A549 (cell line): Measurements from ENCODE around the gene ADAMTS10. TPM values are rescaled to one million over a fixed set of nuclear protein-coding genes. Genes with fewer than 3 reads are reported as not detected.

Experiments
- ATAC-seq, 2 experiments: fragments of 200-7000 bp in 1 of 2; fragments of >200 bp in 1 of 2; cut with Nextera tagmentation in 1 of 2; cut with Tn5 transposase in 1 of 2; 3 replicates each; pipeline versions ENCODE4 v1.8.0 to v1.9.1; 2018 to 2020; ENCODE audit warnings: mild to moderate bottlenecking in 1 of 2, moderate library complexity in 1 of 2
- CTCF ChIA-PET: fragments of 300-600 bp; sonication (Branson Sonifier 250); formaldehyde crosslinking; extraction: SDS; loops from one replicate; lab custom pipeline; 2021; ENCODE audit warnings: antibody characterized with exemption, inconsistent platforms; lab: Yijun Ruan, JAX
- POLR2A ChIA-PET: fragments of 350-600 bp; formaldehyde crosslinking; extraction: SDS; loops from one replicate; lab custom pipeline; 2021; ENCODE audit warnings: antibody characterized with exemption, inconsistent platforms; lab: Yijun Ruan, JAX
- DNase-seq, 2 experiments: peaks; one replicate each; pipeline versions ENCODE4 v3.0.0 to v3.0.0-alpha.2; 2011 to 2016; ENCODE audit warnings: low read depth in 1 of 2, low spot score in 1 of 2
- FAIRE-seq: peaks from 2 replicates; lab custom pipeline; 2011; peaks lifted over from hg19 to GRCh38; lab: Jason Lieb, UNC
- H3K27ac ChIP-seq, 2 experiments: fragments of >200 bp; sonication (Bioruptor Twin); formaldehyde crosslinking; 3 replicates each; pipeline ENCODE4 v1.5.1; 2016 to 2017
- H3K4me1 ChIP-seq: fragments of >200 bp; sonication (Bioruptor Twin); formaldehyde crosslinking; 3 replicates; pipeline ENCODE4 v1.6.1; 2016
- H3K4me2 ChIP-seq: fragments of >200 bp; sonication (Bioruptor Twin); formaldehyde crosslinking; 3 replicates; pipeline ENCODE4 v1.6.1; 2016
- H3K4me3 ChIP-seq: fragments of >200 bp; sonication (Bioruptor Twin); formaldehyde crosslinking; 3 replicates; pipeline ENCODE4 v1.5.1; 2016
- H3K9me3 ChIP-seq: fragments of >200 bp; sonication (Bioruptor Twin); formaldehyde crosslinking; 3 replicates; pipeline ENCODE4 v1.6.1; 2016
- BHLHE40 ChIP-seq: IDR thresholded peaks from 2 replicates; pipeline ENCODE4 v1.6.1; 2012; ENCODE audit warnings: low read depth, low read length, inconsistent platforms
- CBX2 ChIP-seq: fragments of 200-600 bp; sonication (generic); IDR thresholded peaks from 2 replicates; pipeline ENCODE4 v1.6.1; 2016; ENCODE audit warnings: low read depth, mild to moderate bottlenecking, borderline replicate concordance
- CBX8 ChIP-seq: fragments of 200-600 bp; sonication (generic); IDR thresholded peaks from 2 replicates; pipeline ENCODE4 v1.6.1; 2016
- CEBPB ChIP-seq, 2 experiments: fragments of >200 bp in 1 of 2; sonication (Bioruptor Twin) in 1 of 2; formaldehyde crosslinking in 1 of 2; IDR thresholded peaks; 2 replicates each; pipeline ENCODE4 v1.6.1; 2012 to 2016
- CHD2 ChIP-seq: fragments of 150-350 bp; IDR thresholded peaks from 2 replicates; pipeline ENCODE4 v1.6.1; 2014; ENCODE audit warnings: low read length; ENCODE audit not compliant: partially characterized antibody
- EHMT2 ChIP-seq: fragments of 200-600 bp; sonication (generic); IDR thresholded peaks from 2 replicates; pipeline ENCODE4 v1.6.1; 2016; ENCODE audit warnings: antibody characterized with exemption, low read depth, mild to moderate bottlenecking, moderate library complexity
- ESRRA ChIP-seq: fragments of 150-350 bp; IDR thresholded peaks from 2 replicates; pipeline ENCODE4 v1.6.1; 2014; ENCODE audit warnings: mild to moderate bottlenecking, low read length, borderline replicate concordance
- HOXB13 ChIP-seq: fragments of 250-450 bp; sonication (Bioruptor Pico); IDR thresholded peaks from 2 replicates; pipeline ENCODE4 v1.5.0; 2020; ENCODE audit warnings: low read depth, mild to moderate bottlenecking, moderate library complexity
- HOXB5 ChIP-seq: fragments of 250-450 bp; sonication (Bioruptor Pico); IDR thresholded peaks from 2 replicates; pipeline ENCODE4 v1.5.0; 2020; ENCODE audit warnings: mild to moderate bottlenecking, moderate library complexity
- KDM1A ChIP-seq: fragments of 200-600 bp; sonication (generic); IDR thresholded peaks from 2 replicates; pipeline ENCODE4 v1.6.1; 2016; ENCODE audit warnings: low read depth, mild to moderate bottlenecking
- MAZ ChIP-seq: fragments of 150-350 bp; IDR thresholded peaks from 2 replicates; pipeline ENCODE4 v1.6.1; 2014; ENCODE audit warnings: antibody characterized with exemption, low read depth, low read length, borderline replicate concordance
- NPAS2 ChIP-seq: fragments of 250-450 bp; sonication (Bioruptor Pico); IDR thresholded peaks from 2 replicates; pipeline ENCODE4 v1.8.0; 2022; ENCODE audit warnings: mild to moderate bottlenecking, moderate library complexity, borderline replicate concordance
- NR3C1 ChIP-seq: fragments of >200 bp; sonication (Bioruptor Twin); formaldehyde crosslinking; IDR thresholded peaks from 3 replicates; pipeline ENCODE4 v1.6.1; 2017
- PHF8 ChIP-seq: fragments of 200-600 bp; sonication (generic); IDR thresholded peaks from 2 replicates; pipeline ENCODE4 v1.6.1; 2016; ENCODE audit warnings: low read depth, mild to moderate bottlenecking, antibody characterized with exemption, moderate library complexity, borderline replicate concordance
- ZFP36 ChIP-seq: fragments of 450-650 bp; IDR thresholded peaks from 2 replicates; pipeline ENCODE4 v1.6.1; 2014; ENCODE audit warnings: borderline replicate concordance; ENCODE audit not compliant: partially characterized antibody
- WGBS: methylation state at CpG from one replicate; pipeline ENCODE4 v1.1.6; 2017; ENCODE audit errors: missing lambda C conversion rate; 5-methylcytosine and 5-hydroxymethylcytosine counted together
- polyA plus RNA-seq, 4 experiments: library from polyadenylated mRNA; depleted of rRNA in 3 of 4; stranded (reverse); fragments of >200 nt; fragmentation: RNase III in 1 of 4; extraction: RNeasy Plus Mini Kit Qiagen cat#74134 plus additional on column Dnase treatment in 1 of 4; gene quantifications; 2 replicates in 3 of 4; 3 replicates in 1 of 4; pipeline ENCODE4 v1.2.3, GENCODE V29; 2011 to 2017
- TF ChIP-seq, protein P1 (sequence below): IDR thresholded peaks from 2 replicates; pipeline ENCODE4 v1.6.1; 2012
- TF ChIP-seq, protein P2 (sequence below): fragments of >200 bp; sonication (Bioruptor Twin); formaldehyde crosslinking; IDR thresholded peaks from 3 replicates; pipeline ENCODE4 v1.6.1; 2016
- TF ChIP-seq, protein P3 (sequence below): fragments of 450-650 bp; IDR thresholded peaks from 2 replicates; pipeline ENCODE4 v1.6.1; 2014; ENCODE audit warnings: antibody characterized with exemption
- TF ChIP-seq, protein P4 (sequence below): fragments of 250-450 bp; sonication (Bioruptor Pico); IDR thresholded peaks from 2 replicates; pipeline ENCODE4 v1.5.0; 2020; ENCODE audit warnings: low read depth, mild to moderate bottlenecking, moderate library complexity

Gene ADAMTS10
- polyA plus RNA-seq, 2 of the 4 experiments (the other 2 are of a cell fraction), result 26.7 to 49.3 TPM

DNA sequence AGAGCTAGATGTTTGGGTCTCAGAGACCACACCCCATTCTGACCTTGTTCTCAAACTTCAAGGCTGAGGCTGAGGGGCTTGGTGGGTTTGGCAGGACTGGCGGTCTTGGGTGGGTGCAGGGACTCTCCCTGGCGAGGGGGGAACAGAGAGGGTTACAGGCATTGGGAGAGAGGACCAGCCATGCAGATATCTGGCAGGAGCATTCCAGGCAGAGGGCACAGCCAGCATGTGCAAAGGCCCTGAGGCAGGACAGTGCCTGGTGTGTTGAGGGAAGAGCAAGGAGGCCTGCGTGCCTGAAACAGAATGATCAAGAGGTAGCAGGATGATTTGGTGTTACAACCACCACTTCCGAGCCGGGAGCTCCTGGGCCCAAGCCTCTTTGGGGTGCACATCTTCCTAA is 47.4 kb upstream of the ADAMTS10 start:
- no peak for TF ChIP-seq MAZ
- TF ChIP-seq ZFP36, result no peak
- TF ChIP-seq, protein P1, sequence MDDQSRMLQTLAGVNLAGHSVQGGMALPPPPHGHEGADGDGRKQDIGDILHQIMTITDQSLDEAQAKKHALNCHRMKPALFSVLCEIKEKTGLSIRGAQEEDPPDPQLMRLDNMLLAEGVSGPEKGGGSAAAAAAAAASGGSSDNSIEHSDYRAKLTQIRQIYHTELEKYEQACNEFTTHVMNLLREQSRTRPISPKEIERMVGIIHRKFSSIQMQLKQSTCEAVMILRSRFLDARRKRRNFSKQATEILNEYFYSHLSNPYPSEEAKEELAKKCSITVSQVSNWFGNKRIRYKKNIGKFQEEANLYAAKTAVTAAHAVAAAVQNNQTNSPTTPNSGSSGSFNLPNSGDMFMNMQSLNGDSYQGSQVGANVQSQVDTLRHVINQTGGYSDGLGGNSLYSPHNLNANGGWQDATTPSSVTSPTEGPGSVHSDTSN, result no peak
- TF ChIP-seq NPAS2 (CRISPR knock-in tag), result no peak
- no peak for TF ChIP-seq HOXB13 (CRISPR knock-in tag)
- no peak for TF ChIP-seq KDM1A
- no peak for TF ChIP-seq HOXB5 (CRISPR knock-in tag)
- TF ChIP-seq, protein P2, sequence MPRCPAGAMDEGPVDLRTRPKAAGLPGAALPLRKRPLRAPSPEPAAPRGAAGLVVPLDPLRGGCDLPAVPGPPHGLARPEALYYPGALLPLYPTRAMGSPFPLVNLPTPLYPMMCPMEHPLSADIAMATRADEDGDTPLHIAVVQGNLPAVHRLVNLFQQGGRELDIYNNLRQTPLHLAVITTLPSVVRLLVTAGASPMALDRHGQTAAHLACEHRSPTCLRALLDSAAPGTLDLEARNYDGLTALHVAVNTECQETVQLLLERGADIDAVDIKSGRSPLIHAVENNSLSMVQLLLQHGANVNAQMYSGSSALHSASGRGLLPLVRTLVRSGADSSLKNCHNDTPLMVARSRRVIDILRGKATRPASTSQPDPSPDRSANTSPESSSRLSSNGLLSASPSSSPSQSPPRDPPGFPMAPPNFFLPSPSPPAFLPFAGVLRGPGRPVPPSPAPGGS, result no peak
- no peak for TF ChIP-seq BHLHE40
- TF ChIP-seq, protein P3, sequence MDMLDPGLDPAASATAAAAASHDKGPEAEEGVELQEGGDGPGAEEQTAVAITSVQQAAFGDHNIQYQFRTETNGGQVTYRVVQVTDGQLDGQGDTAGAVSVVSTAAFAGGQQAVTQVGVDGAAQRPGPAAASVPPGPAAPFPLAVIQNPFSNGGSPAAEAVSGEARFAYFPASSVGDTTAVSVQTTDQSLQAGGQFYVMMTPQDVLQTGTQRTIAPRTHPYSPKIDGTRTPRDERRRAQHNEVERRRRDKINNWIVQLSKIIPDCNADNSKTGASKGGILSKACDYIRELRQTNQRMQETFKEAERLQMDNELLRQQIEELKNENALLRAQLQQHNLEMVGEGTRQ, result no peak
- TF ChIP-seq CEBPB (IDR thresholded peaks at IDR 0.05), result no peak
- TF ChIP-seq CBX8, result no peak
- TF ChIP-seq PHF8, result no peak
- no peak for TF ChIP-seq CHD2
- TF ChIP-seq ESRRA, result no peak
- TF ChIP-seq EHMT2, result no peak
- TF ChIP-seq CBX2, result no peak
- TF ChIP-seq, protein P4, sequence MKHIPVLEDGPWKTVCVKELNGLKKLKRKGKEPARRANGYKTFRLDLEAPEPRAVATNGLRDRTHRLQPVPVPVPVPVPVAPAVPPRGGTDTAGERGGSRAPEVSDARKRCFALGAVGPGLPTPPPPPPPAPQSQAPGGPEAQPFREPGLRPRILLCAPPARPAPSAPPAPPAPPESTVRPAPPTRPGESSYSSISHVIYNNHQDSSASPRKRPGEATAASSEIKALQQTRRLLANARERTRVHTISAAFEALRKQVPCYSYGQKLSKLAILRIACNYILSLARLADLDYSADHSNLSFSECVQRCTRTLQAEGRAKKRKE (CRISPR knock-in tag), result no peak
- no peak for TF ChIP-seq NR3C1
- WGBS, result 79% methylated on average over 5 of the region's 5 CpGs
- Histone ChIP-seq H3K27ac (peak overlapping the region in 1 of 2 experiments; percentile 33; a peak in 2 of 6 replicates), H3K4me2 (no peak overlapping the region), H3K4me3 (no peak overlapping the region), H3K9me3 (no peaks in the 10 kb centered on the region), H3K4me1 (0 out of 3 replicates have a peak, but pooled peaks cover 3% of the 10 kb centered on the region)
- DNase-seq, result no peak
- ChIA-PET CTCF (interaction anchor here (0.9 to 2.6 kb wide), 4 partner anchors 13 to 41 kb away, joined by 3 to 8 read pairs (median 3); no protein-coding TSS in a partner anchor), POLR2A (no interaction called here)
- ATAC-seq, result no peak
- no peak for FAIRE-seq

DNA sequence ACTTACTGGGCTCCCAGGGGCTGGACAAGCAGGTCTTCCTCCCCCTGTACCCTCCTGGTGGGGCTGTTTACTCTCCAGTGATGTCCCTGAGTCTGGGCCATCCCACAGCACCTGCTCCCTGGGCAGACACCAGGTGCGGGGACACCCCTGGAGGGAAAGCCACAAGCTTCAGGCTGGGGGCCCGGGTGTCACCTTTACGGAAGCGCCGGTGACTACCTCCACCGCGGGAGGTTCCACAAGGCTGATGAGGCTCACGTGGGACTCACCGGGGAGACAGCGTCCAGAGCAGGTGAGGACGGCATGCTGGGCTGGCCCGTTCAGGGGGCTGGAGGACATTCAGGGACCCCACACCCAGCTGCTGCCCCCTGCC is 44.8 kb upstream of the ADAMTS10 start:
- Histone ChIP-seq H3K4me1 (0 out of 3 replicates have a peak, but pooled peaks cover 3% of the 10 kb centered on the region), H3K27ac (peak overlapping the region in 1 of 2 experiments; percentile 83; a peak in 4 of 6 replicates), H3K4me2 (no peak overlapping the region), H3K4me3 (no peak overlapping the region), H3K9me3 (no peaks in the 10 kb centered on the region)
- POLR2A ChIA-PET, result no interaction called here
- FAIRE-seq (no peak), ATAC-seq (peak in 1 of 2 experiments; percentile 32; a peak in 2 of 6 replicates), DNase-seq (no peak)
- TF ChIP-seq, protein P4 (CRISPR knock-in tag), result no peak
- WGBS, result 90% methylated on average over 4 of the region's 12 CpGs
- CTCF ChIA-PET, result interaction anchor here (0.6 to 3.4 kb wide), 12 partner anchors 10 to 172 kb away, joined by 3 to 26 read pairs (median 7); no protein-coding TSS in a partner anchor
